ENCODE measurements around the gene HDAC4.

DNA sequence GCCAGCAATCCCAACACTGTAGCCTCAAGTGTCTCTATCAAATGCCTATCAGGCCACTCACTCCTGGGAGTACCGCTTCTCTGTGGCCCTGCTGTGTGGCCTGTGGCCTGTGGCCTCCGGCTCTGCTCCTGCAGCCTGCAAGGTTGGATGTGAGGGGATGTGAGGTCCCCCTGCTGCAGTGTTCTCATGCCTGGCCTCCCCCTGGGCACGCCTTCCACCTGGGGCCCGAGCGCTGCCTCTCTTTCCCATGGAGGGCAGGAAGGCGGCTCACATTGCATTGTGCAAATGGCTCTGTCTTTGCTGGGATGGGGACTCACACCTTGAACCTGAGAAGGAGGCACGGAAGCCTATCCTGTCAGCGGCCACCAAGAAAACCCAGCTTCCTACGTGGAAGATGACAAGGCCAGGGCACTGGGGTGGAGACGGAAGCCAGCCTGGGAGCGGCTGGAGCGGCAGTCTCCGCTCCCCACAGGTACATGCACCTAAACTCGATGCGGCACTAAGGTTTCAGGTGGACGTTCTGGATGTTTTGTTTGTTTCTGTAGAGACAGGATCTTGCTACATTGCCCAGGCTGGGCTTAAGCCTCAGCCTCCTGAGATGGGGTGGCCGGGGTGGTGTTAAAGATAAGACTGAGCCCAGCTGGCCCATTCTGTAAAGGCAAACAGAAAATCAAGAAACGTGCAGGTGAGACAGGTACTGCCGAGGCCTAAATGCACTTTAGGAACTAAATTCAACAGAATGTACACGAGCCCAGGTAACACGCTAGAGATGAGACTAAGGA is 140.1 kb downstream of the HDAC4 start:
- no peak for TF ChIP-seq POLR2A (IDR thresholded peaks at IDR 0.05)
- TF ChIP-seq, protein P1, sequence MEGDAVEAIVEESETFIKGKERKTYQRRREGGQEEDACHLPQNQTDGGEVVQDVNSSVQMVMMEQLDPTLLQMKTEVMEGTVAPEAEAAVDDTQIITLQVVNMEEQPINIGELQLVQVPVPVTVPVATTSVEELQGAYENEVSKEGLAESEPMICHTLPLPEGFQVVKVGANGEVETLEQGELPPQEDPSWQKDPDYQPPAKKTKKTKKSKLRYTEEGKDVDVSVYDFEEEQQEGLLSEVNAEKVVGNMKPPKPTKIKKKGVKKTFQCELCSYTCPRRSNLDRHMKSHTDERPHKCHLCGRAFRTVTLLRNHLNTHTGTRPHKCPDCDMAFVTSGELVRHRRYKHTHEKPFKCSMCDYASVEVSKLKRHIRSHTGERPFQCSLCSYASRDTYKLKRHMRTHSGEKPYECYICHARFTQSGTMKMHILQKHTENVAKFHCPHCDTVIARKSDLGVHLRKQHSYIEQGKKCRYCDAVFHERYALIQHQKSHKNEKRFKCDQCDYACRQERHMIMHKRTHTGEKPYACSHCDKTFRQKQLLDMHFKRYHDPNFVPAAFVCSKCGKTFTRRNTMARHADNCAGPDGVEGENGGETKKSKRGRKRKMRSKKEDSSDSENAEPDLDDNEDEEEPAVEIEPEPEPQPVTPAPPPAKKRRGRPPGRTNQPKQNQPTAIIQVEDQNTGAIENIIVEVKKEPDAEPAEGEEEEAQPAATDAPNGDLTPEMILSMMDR (IDR thresholded peaks at IDR 0.05) = no peak
